Smooth muscle cell (in vitro differentiated cells): ENCODE data around the gene STRN. TPM values are rescaled to one million over a fixed set of nuclear protein-coding genes. Genes with fewer than 3 reads are reported as not detected.
"Not testable (repeated sequence)": the region's sequence is repeated elsewhere in the genome, so short reads cannot be mapped to it uniquely, and the experiment has no call there.

ENCODE experiments used
- DNase-seq: peaks from one replicate; lab custom pipeline; 2025; ENCODE audit not compliant: unreplicated experiment; lab: John Stamatoyannopoulos, UW
- H2AFZ ChIP-seq: fragments of 200-600 bp; sonication (generic); 2 replicates; pipeline ENCODE4 v1.6.0; 2016; ENCODE audit warnings: antibody characterized with exemption, low read depth, mild to moderate bottlenecking
- H3F3A ChIP-seq: fragments of 200-600 bp; sonication (generic); 2 replicates; pipeline ENCODE4 v1.6.0; 2017; ENCODE audit warnings: antibody characterized with exemption, low read depth
- H3K27ac ChIP-seq: fragments of 200-600 bp; sonication (generic); 2 replicates; pipeline ENCODE4 v1.5.1; 2016; ENCODE audit warnings: low read depth, mild to moderate bottlenecking
- H3K27me3 ChIP-seq: fragments of 200-600 bp; sonication (generic); 2 replicates; pipeline ENCODE4 v1.6.1; 2016; ENCODE audit warnings: low read depth, mild to moderate bottlenecking
- H3K36me3 ChIP-seq: fragments of 200-600 bp; sonication (generic); 2 replicates; pipeline ENCODE4 v1.5.1; 2016; ENCODE audit warnings: low read depth
- H3K4me1 ChIP-seq: fragments of 200-600 bp; sonication (generic); 2 replicates; pipeline ENCODE4 v1.5.1; 2016; ENCODE audit warnings: low read depth
- H3K4me2 ChIP-seq: fragments of 200-600 bp; sonication (generic); 2 replicates; pipeline ENCODE4 v1.6.0; 2016; ENCODE audit warnings: mild to moderate bottlenecking
- H3K4me3 ChIP-seq: fragments of 200-600 bp; sonication (generic); 2 replicates; pipeline ENCODE4 v1.5.1; 2016; ENCODE audit warnings: mild to moderate bottlenecking
- H3K79me2 ChIP-seq: fragments of 200-600 bp; sonication (generic); 2 replicates; pipeline ENCODE4 v1.6.0; 2016; ENCODE audit warnings: low read depth, mild to moderate bottlenecking
- H3K9ac ChIP-seq: fragments of 200-600 bp; sonication (generic); 2 replicates; pipeline ENCODE4 v1.6.0; 2016; ENCODE audit warnings: low read depth
- H3K9me3 ChIP-seq: fragments of 200-600 bp; sonication (generic); replicated peaks from 2 replicates; pipeline ENCODE4 v1.5.1; 2016; ENCODE audit warnings: low read depth
- H4K20me1 ChIP-seq: fragments of 200-600 bp; sonication (generic); 2 replicates; pipeline ENCODE4 v1.6.0; 2016; ENCODE audit warnings: low read depth
- WGBS: methylation state at CpG from one replicate; pipeline ENCODE4 v1.1.7; 2016; ENCODE audit warnings: low lambda C conversion rate; 5-methylcytosine and 5-hydroxymethylcytosine counted together
- polyA plus RNA-seq: library from polyadenylated mRNA; unstranded; fragments of >200 nt; fragmentation: Nextera tagmentation; extraction: Ambion mirVana; gene quantifications from 2 replicates; pipeline ENCODE4 v1.2.1, GENCODE V29; 2016
- total RNA-seq: library from RNA; depleted of rRNA; stranded (reverse); fragments of >200 nt; gene quantifications from 2 replicates; pipeline ENCODE4 v1.2.3, GENCODE V29; 2014
- TF ChIP-seq, protein P1 (sequence below): fragments of 200-600 bp; sonication (generic); IDR thresholded peaks from 2 replicates; pipeline ENCODE4 v1.5.1; 2017; ENCODE audit warnings: borderline replicate concordance, mild to moderate bottlenecking, antibody characterized with exemption; ENCODE audit not compliant: insufficient read depth, poor library complexity, severe bottlenecking

Gene STRN
- total and polyA plus RNA-seq, 2 experiments from 2014 or later: 4.6 to 19.6 TPM

DNA sequence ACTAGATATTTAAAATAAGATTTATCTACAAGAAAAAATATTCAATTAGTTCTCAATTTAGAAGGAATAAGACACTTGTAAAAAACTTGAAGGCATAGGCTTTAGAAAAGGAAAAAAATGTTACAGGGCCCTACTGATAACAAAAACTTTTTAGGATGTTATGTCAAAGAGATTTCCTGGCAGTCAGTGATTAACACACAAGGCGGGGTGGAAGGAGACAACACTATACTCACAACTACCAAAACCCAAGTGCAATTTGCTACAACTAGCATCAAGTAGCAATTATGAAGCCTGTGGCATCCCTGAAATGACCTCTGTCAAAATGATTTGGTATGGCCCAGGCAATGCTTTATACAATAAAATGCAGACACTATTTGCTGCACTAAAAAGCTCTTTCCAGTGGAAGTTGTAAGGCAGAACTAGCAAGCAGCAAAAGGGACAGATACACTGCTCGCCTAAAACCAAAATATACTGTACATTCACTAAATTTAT lies 15.3 kb downstream of the STRN start:
- H3K4me2 ChIP-seq: no peak overlapping the region
- H3K4me1 ChIP-seq: peaks cover 7% of the 10 kb centered on the region
- H3K36me3 ChIP-seq: no peaks in the 10 kb centered on the region
- TF ChIP-seq, protein P1, sequence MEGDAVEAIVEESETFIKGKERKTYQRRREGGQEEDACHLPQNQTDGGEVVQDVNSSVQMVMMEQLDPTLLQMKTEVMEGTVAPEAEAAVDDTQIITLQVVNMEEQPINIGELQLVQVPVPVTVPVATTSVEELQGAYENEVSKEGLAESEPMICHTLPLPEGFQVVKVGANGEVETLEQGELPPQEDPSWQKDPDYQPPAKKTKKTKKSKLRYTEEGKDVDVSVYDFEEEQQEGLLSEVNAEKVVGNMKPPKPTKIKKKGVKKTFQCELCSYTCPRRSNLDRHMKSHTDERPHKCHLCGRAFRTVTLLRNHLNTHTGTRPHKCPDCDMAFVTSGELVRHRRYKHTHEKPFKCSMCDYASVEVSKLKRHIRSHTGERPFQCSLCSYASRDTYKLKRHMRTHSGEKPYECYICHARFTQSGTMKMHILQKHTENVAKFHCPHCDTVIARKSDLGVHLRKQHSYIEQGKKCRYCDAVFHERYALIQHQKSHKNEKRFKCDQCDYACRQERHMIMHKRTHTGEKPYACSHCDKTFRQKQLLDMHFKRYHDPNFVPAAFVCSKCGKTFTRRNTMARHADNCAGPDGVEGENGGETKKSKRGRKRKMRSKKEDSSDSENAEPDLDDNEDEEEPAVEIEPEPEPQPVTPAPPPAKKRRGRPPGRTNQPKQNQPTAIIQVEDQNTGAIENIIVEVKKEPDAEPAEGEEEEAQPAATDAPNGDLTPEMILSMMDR: no peak
- H2AFZ ChIP-seq: no peak overlapping the region
- no peak overlapping the region for H3K9ac ChIP-seq
- peaks cover 69% of the 10 kb centered on the region for H4K20me1 ChIP-seq
- H3K27me3 ChIP-seq: no peaks in the 10 kb centered on the region
- WGBS: 71% methylated on average over 2 of the region's 2 CpGs
- H3K4me3 ChIP-seq: no peak overlapping the region
- peaks cover 4% of the 10 kb centered on the region for H3F3A ChIP-seq
- H3K27ac ChIP-seq: peak overlapping the region; percentile 55
- DNase-seq: no peak
- H3K79me2 ChIP-seq: peaks cover 74% of the 10 kb centered on the region
- H3K9me3 ChIP-seq: no peaks in the 10 kb centered on the region

DNA sequence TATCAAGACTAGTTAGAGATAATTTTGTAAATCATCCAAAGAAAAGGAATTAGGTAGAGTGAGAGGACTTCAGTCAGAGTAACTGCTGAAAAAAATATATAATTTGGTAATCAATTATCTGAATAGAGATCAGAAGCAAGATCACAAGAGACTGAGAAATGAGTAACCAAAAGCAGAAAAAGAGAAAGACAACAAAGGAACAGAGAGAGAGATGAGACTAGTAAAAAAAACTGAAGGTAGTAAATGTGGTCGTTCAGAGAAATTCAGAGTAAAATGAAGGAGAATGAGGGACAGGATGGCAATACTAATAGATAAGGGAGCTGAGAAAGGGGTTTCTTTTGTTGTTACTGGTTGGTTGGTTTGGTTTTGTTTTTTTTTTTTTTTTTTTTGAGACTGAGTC lies 16.5 kb downstream of the STRN start:
- H3F3A ChIP-seq: peaks cover 4% of the 10 kb centered on the region
- H3K9ac ChIP-seq: no peak overlapping the region
- no peak overlapping the region for H3K27ac ChIP-seq
- H3K9me3 ChIP-seq: no peaks in the 10 kb centered on the region
- WGBS: 76% methylated on average over 1 of the region's 1 CpG
- H2AFZ ChIP-seq: no peak overlapping the region
- H3K4me3 ChIP-seq: no peak overlapping the region
- DNase-seq: no peak
- H4K20me1 ChIP-seq: peaks cover 69% of the 10 kb centered on the region
- TF ChIP-seq, protein P1: no peak
- no peaks in the 10 kb centered on the region for H3K36me3 ChIP-seq
- peaks cover 75% of the 10 kb centered on the region for H3K79me2 ChIP-seq
- no peaks in the 10 kb centered on the region for H3K27me3 ChIP-seq
- H3K4me2 ChIP-seq: no peak overlapping the region
- peaks cover 7% of the 10 kb centered on the region for H3K4me1 ChIP-seq

DNA sequence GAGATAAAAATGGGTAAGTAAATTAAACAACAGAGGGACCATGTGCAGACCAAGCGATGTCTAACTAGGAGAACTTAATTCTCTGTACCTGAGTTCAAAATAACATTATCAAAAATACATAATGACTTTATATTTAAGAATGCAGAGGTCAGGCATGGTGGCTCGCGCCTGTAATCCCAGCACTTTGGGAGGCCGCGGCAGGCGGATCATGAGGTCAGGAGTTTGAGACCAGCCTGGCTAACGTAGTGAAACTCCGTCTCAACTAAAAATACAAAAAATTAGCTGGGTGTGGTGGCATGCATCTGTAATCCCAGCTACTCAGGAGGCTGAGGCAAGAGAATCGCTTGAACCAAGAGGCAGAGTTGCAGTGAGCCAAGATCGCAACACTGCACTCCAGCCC lies 21.1 kb downstream of the STRN start:
- not testable (repeated sequence) for H3K4me2 ChIP-seq, H3F3A ChIP-seq, H3K27me3 ChIP-seq, H3K36me3 ChIP-seq, H3K27ac ChIP-seq, DNase-seq, H3K9me3 ChIP-seq, H3K9ac ChIP-seq, H3K4me1 ChIP-seq, H3K4me3 ChIP-seq, H2AFZ ChIP-seq
- 90% methylated on average over 10 of the region's 10 CpGs for WGBS
- Histone ChIP-seq H3K79me2 (peaks cover 74% of the 10 kb centered on the region), H4K20me1 (peaks cover 44% of the 10 kb centered on the region)

DNA sequence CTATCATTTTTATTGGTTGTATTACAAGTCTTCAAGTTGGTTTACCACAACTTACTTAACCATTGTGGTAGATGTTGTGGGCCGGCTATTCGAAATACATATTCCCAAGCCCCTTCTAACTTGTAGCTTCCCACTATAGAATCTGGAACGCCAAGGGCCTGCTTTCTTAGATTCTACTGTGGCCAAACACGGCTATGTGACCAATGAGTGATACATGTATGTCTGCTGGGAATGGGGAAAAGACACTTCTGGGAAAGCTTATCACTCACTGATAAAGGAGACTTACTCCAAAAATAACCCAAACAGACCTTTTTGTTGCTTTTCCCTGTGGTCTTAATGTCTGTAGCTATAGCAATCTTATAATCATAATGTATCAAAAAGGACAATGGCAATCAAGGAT lies 24.5 kb downstream of the STRN start:
- WGBS: 48% methylated on average over 4 of the region's 4 CpGs
- Histone ChIP-seq H3K9me3 (no peaks in the 10 kb centered on the region), H3K36me3 (no peaks in the 10 kb centered on the region), H4K20me1 (peaks cover 36% of the 10 kb centered on the region), H3K4me3 (no peak overlapping the region), H3K27ac (peak overlapping the region; percentile 54), H3K27me3 (no peaks in the 10 kb centered on the region), H3K4me1 (no peaks in the 10 kb centered on the region), H3K9ac (no peak overlapping the region), H3K4me2 (peak overlapping the region; percentile 43), H3F3A (no peaks in the 10 kb centered on the region), H3K79me2 (peaks cover 72% of the 10 kb centered on the region), H2AFZ (no peak overlapping the region)
- TF ChIP-seq, protein P1: no peak
- DNase-seq: no peak

DNA sequence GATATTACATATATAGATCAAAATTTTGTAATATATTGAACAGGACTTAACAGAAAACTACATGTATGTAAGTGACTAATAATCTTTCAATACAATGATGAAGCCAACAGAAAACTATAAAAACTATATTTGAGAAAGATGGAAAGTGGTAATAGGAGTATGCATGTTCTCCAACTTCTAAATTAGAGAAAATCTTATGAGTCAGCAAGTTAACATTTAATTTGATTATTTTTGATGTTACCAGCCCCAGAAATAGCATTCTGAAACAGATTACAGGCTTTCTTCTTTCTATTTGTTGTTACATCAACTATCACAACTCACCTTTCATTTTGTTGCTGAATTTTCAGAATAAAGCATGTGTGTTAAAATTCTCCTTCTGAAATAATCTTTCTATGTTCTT lies 29.8 kb downstream of the STRN start:
- not testable (repeated sequence) for H3K4me1 ChIP-seq, H3F3A ChIP-seq, H3K4me3 ChIP-seq, H3K9ac ChIP-seq, H2AFZ ChIP-seq, H3K36me3 ChIP-seq, H3K27me3 ChIP-seq, H3K9me3 ChIP-seq, DNase-seq, H3K27ac ChIP-seq, H3K4me2 ChIP-seq
- Histone ChIP-seq H3K79me2 (peaks cover 79% of the 10 kb centered on the region), H4K20me1 (peaks cover 35% of the 10 kb centered on the region)

DNA sequence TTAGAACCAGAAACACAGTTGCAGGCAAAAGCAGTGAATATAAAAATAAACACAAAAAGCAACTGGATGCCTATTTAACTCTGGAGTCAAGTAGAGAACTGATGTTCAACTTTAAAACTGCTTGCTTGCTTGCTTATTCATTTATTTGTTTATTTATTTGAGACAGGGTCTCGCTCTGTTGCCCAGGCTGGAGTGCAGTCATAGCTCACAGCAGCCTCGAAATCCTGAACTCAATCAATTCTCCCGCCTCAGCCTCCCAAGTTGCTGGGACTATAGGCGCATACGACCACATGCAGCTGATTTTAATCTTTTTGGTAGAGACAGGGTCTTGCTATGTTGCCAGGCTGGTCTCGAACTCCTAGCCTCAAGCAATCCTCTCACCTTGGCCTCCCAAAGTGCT lies 34.6 kb downstream of the STRN start:
- Histone ChIP-seq H3K27ac (peak overlapping the region; percentile 34), H4K20me1 (peaks cover 38% of the 10 kb centered on the region), H3K79me2 (peaks cover 77% of the 10 kb centered on the region)
- H3F3A ChIP-seq, DNase-seq, H3K27me3 ChIP-seq, H3K4me1 ChIP-seq, H3K4me2 ChIP-seq, H3K4me3 ChIP-seq, H2AFZ ChIP-seq, H3K9ac ChIP-seq, H3K9me3 ChIP-seq, H3K36me3 ChIP-seq: not testable (repeated sequence)
- 89% methylated on average over 6 of the region's 6 CpGs for WGBS
